ENCODE measurements around the gene GRK2. TPM values are rescaled to one million over a fixed set of nuclear protein-coding genes. Genes with fewer than 3 reads are reported as not detected.

Gene GRK2
- total RNA-seq, 1 experiment from 2014 or later, result 69.8 TPM

DNA sequence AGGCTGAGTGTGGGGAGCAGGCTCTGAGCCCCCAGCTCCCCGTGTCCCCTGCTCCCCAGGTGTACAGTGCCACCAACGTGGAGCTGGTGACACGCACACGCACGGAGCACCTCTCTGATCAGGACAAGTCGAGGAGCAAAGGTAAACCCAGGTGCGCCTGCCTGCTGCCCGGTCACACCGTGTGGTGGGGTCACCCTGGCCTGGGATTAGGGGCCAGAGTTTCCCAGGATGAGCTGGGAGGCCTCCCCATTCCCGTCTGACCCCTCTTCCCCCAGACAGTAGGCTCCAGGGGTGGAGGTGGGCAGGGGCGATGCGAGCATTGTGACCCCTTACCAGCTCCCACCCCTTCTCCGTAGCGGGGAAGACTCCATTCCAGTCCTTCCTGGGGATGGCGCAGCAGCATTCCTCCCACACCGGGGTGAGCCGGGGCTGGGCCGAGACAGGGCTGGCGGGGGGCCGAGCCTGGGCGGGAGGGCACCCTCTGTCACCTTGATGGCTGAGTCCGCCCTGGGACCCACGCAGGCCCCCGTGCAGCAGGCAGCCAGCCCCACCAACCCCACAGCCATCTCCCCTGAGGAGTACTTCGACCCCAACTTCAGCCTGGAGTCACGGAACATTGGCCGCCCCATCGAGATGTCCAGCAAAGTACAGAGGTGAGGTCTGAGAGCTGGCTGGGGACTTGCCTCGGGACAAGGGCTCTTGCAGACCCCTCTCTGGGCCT lies 33.4 kb downstream of the GRK2 start:
- intact Hi-C loops (cut with micrococcal nuclease; ENCODE audit: unreplicated experiment), result loop anchor here (5.0 kb wide), 1 partner anchor 152 kb away; no protein-coding TSS in a partner anchor
- no peak for DNase-seq
- CTCF ChIA-PET, result interaction anchor here (0.7 kb wide), 1 partner anchor 121 kb away, joined by 3 read pairs; no protein-coding TSS in a partner anchor
- no peaks in the 10 kb centered on the region for H3K27me3 Mint-ChIP-seq (ENCODE audit: unreplicated experiment)
- TF ChIP-seq, protein P1, sequence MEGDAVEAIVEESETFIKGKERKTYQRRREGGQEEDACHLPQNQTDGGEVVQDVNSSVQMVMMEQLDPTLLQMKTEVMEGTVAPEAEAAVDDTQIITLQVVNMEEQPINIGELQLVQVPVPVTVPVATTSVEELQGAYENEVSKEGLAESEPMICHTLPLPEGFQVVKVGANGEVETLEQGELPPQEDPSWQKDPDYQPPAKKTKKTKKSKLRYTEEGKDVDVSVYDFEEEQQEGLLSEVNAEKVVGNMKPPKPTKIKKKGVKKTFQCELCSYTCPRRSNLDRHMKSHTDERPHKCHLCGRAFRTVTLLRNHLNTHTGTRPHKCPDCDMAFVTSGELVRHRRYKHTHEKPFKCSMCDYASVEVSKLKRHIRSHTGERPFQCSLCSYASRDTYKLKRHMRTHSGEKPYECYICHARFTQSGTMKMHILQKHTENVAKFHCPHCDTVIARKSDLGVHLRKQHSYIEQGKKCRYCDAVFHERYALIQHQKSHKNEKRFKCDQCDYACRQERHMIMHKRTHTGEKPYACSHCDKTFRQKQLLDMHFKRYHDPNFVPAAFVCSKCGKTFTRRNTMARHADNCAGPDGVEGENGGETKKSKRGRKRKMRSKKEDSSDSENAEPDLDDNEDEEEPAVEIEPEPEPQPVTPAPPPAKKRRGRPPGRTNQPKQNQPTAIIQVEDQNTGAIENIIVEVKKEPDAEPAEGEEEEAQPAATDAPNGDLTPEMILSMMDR (IDR thresholded peaks at IDR 0.05; ENCODE audit: unreplicated experiment), result no peak
- H3K9me3 Mint-ChIP-seq (ENCODE audit: low read depth, unreplicated experiment), result peaks cover 6% of the 10 kb centered on the region
- BruUV-seq (replicated peaks), result no TSS peak
- H3K27ac Mint-ChIP-seq (ENCODE audit: unreplicated experiment), result no peak overlapping the region
- peaks cover 4% of the 10 kb centered on the region for H3K4me1 Mint-ChIP-seq (ENCODE audit: low read depth, unreplicated experiment)
- H3K36me3 Mint-ChIP-seq (ENCODE audit: insufficient read depth, unreplicated experiment), result peaks cover 61% of the 10 kb centered on the region
- no peak overlapping the region for H3K4me3 Mint-ChIP-seq (ENCODE audit: low read depth, unreplicated experiment)

DNA sequence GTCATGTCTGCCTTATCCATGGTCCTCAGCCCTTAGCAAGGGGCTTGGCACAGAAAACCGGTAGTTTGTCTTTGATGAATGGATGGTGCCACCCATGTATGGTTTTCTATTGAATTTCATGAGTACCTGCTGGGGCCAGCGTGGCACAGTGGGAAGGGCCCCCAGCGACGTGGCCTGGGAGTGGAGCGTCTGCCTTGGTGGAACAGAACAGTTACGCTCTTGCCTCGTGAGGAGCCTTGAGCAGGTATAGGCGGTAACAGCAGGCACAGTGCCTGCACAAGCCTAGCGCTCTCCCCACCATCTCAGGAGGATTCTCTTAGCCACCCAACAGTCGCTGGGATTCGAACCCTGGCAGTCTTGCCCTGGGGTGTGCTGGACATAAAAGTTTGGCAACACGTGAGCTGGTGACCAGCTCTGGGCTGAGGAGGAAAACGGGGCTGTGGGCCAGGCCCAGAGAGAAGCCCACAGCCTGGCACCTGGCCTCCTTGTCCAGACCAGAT lies 34.0 kb downstream of the GRK2 start:
- peaks cover 10% of the 10 kb centered on the region for H3K4me1 Mint-ChIP-seq (ENCODE audit: low read depth, unreplicated experiment)
- no peaks in the 10 kb centered on the region for H3K27me3 Mint-ChIP-seq (ENCODE audit: unreplicated experiment)
- no peak for DNase-seq
- intact Hi-C loops (cut with micrococcal nuclease; ENCODE audit: unreplicated experiment), result loop anchor here (5.0 kb wide), 1 partner anchor 153 kb away; no protein-coding TSS in a partner anchor
- BruUV-seq (replicated peaks), result no TSS peak
- H3K27ac Mint-ChIP-seq (ENCODE audit: unreplicated experiment), result no peak overlapping the region
- no peak overlapping the region for H3K4me3 Mint-ChIP-seq (ENCODE audit: low read depth, unreplicated experiment)
- H3K9me3 Mint-ChIP-seq (ENCODE audit: low read depth, unreplicated experiment), result peaks cover 6% of the 10 kb centered on the region
- TF ChIP-seq, protein P1 (IDR thresholded peaks at IDR 0.05; ENCODE audit: unreplicated experiment), result no peak
- CTCF ChIA-PET, result no interaction called here
- peaks cover 66% of the 10 kb centered on the region for H3K36me3 Mint-ChIP-seq (ENCODE audit: insufficient read depth, unreplicated experiment)

DNA sequence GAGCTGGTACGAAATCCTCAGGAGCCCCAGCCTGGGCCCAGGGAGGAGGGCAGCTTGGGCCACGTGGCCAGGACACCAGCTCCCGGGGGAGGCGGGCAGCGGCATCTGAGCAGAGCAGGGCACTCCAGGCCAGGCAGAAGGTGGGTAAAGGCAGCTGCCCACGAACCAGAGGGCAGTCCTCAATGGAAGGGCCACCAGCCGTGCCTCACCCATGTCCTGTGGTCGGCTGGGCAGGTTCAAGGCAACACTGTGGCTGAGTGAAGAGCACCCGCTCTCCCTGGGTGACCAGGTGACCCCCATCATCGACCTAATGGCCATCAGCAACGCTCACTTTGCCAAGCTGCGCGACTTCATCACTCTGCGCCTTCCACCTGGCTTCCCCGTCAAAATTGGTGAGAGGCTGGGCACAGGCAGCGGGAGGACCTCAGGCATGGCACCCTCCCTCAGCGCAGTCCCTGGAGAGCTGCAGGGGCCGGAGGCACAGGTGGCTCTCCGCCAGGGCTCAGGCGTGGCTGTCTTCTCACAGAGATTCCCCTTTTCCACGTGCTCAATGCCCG lies 34.6 kb downstream of the GRK2 start:
- TF ChIP-seq, protein P1 (IDR thresholded peaks at IDR 0.05; ENCODE audit: unreplicated experiment), result no peak
- no peak overlapping the region for H3K4me3 Mint-ChIP-seq (ENCODE audit: low read depth, unreplicated experiment)
- H3K27me3 Mint-ChIP-seq (ENCODE audit: unreplicated experiment), result no peaks in the 10 kb centered on the region
- CTCF ChIA-PET, result no interaction called here
- intact Hi-C loops (cut with micrococcal nuclease; ENCODE audit: unreplicated experiment), result loop anchor here (5.0 kb wide), 1 partner anchor 154 kb away; no protein-coding TSS in a partner anchor
- no TSS peak for BruUV-seq (replicated peaks)
- H3K9me3 Mint-ChIP-seq (ENCODE audit: low read depth, unreplicated experiment), result peaks cover 6% of the 10 kb centered on the region
- H3K27ac Mint-ChIP-seq (ENCODE audit: unreplicated experiment), result no peak overlapping the region
- H3K36me3 Mint-ChIP-seq (ENCODE audit: insufficient read depth, unreplicated experiment), result peaks cover 70% of the 10 kb centered on the region
- no peak for DNase-seq
- peaks cover 10% of the 10 kb centered on the region for H3K4me1 Mint-ChIP-seq (ENCODE audit: low read depth, unreplicated experiment)

DNA sequence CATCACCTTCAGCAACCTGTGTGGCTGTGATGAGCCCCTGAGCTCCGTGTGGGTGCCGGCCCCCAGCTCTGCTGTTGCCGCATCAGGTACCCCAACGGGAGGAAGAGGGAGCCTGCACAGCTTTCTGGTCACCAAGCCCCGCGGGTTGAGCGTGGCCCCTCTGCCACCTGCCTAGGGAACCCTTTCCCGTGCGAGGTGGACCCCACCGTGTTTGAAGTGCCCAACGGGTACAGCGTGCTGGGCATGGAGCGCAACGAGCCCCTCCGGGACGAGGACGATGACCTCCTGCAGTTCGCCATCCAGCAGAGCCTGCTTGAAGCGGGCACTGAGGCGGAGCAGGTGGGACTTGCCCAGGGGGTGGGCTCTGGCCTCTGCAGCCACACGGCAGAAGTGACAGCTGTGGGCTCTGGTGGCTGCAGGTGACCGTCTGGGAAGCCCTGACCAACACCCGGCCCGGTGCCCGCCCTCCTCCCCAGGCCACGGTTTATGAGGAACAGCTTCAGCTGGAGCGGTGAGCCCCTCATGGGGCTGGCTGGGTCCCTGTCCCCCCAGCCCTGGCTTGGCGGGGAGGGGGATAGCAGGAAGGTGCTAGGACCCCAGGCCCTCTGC lies 35.1 kb downstream of the GRK2 start:
- Mint-ChIP-seq H3K4me3 (ENCODE audit: low read depth, unreplicated experiment) (no peak overlapping the region), H3K27me3 (ENCODE audit: unreplicated experiment) (no peaks in the 10 kb centered on the region), H3K4me1 (ENCODE audit: low read depth, unreplicated experiment) (peaks cover 10% of the 10 kb centered on the region), H3K27ac (ENCODE audit: unreplicated experiment) (no peak overlapping the region), H3K36me3 (ENCODE audit: insufficient read depth, unreplicated experiment) (peaks cover 70% of the 10 kb centered on the region), H3K9me3 (ENCODE audit: low read depth, unreplicated experiment) (peaks cover 3% of the 10 kb centered on the region)
- TF ChIP-seq, protein P1 (IDR thresholded peaks at IDR 0.05; ENCODE audit: unreplicated experiment), result no peak
- CTCF ChIA-PET, result interaction anchor here (0.6 kb wide), 1 partner anchor 15 kb away, joined by 5 read pairs; no protein-coding TSS in a partner anchor
- no peak for DNase-seq
- intact Hi-C loops (cut with micrococcal nuclease; ENCODE audit: unreplicated experiment), result loop anchor here (5.0 kb wide), 1 partner anchor 154 kb away; no protein-coding TSS in a partner anchor
- BruUV-seq (replicated peaks), result no TSS peak

All from Calu3 (cell line).